ENCODE data around the gene HMG20A. TPM values are rescaled to one million over a fixed set of nuclear protein-coding genes. Genes with fewer than 3 reads are reported as not detected.

HMG20A gene
- total and polyA plus RNA-seq, 2 experiments from 2014 or later: 17.8 to 57.8 TPM

- Histone ChIP-seq H4K20me1 (replicated peaks; ENCODE audit: insufficient read depth) (peaks cover 8% of the 10 kb centered on the region), H3K36me3 (ENCODE audit: insufficient read depth) (no peaks in the 10 kb centered on the region), H3F3A (replicated peaks; ENCODE audit: low read depth) (0 out of 2 replicates have a peak, but pooled peaks cover 2% of the 10 kb centered on the region), H3K27ac (ENCODE audit: low read depth) (no peak overlapping the region), H3K79me2 (replicated peaks; ENCODE audit: insufficient read depth) (peaks cover 43% of the 10 kb centered on the region), H2AFZ (no peak overlapping the region), H3K4me3 (no peak overlapping the region), H3K4me2 (no peak overlapping the region), H3K9me2 (ENCODE audit: insufficient read depth) (no peaks in the 10 kb centered on the region), H3K4me1 (ENCODE audit: insufficient read depth) (peaks cover 5% of the 10 kb centered on the region; the same call in 1 of the 2 replicates), H3K27me3 (ENCODE audit: insufficient read depth) (no peaks in the 10 kb centered on the region)
- no peak for TF ChIP-seq POLR2AphosphoS5 (IDR thresholded peaks at IDR 0.05; ENCODE audit: low read depth)
- no peak for TF ChIP-seq ZNF331 (CRISPR knock-in tag; IDR thresholded peaks at IDR 0.05; ENCODE audit: low read depth)
- no peak for TF ChIP-seq EZH2phosphoT487 (IDR thresholded peaks at IDR 0.05; ENCODE audit: unreplicated experiment)
- no peak for TF ChIP-seq EZH2 (IDR thresholded peaks at IDR 0.05; ENCODE audit: low read depth, unreplicated experiment)
- TF ChIP-seq JUNB (IDR thresholded peaks at IDR 0.05; ENCODE audit: unreplicated experiment): no peak
- no peak for DNase-seq (ENCODE audit: low spot score)
- Mint-ChIP-seq H3K4me3 (no peak overlapping the region), H3K36me3 (ENCODE audit: low read depth) (peaks cover 23% of the 10 kb centered on the region), H3K27ac (no peak overlapping the region), H3K27me3 (ENCODE audit: insufficient read depth, low read depth, poor library complexity) (peaks cover 2% of the 10 kb centered on the region), H3K4me1 (peaks cover 27% of the 10 kb centered on the region), H3K9me3 (no peaks in the 10 kb centered on the region)
- no peak for ATAC-seq
Observed at GRCh38 chr15:77446840-77447390, 26.2 kb downstream of the HMG20A start.

GRCh38 chr15:77454265-77454664 lies 33.6 kb downstream of the HMG20A start:
- Histone ChIP-seq H3K27ac (ENCODE audit: low read depth) (no peak overlapping the region), H3F3A (replicated peaks; ENCODE audit: low read depth) (no peaks in the 10 kb centered on the region), H3K79me2 (replicated peaks; ENCODE audit: insufficient read depth) (peaks cover 24% of the 10 kb centered on the region), H4K20me1 (replicated peaks; ENCODE audit: insufficient read depth) (0 out of 2 replicates have a peak, but pooled peaks cover 2% of the 10 kb centered on the region), H3K4me3 (no peak overlapping the region), H3K4me1 (ENCODE audit: insufficient read depth) (peaks cover 10% of the 10 kb centered on the region; the same call in 1 of the 2 replicates), H3K27me3 (ENCODE audit: insufficient read depth) (no peaks in the 10 kb centered on the region), H3K36me3 (ENCODE audit: insufficient read depth) (peaks cover 3% of the 10 kb centered on the region; the same call in 1 of the 2 replicates), H3K4me2 (no peak overlapping the region), H2AFZ (no peak overlapping the region), H3K9me2 (ENCODE audit: insufficient read depth) (no peaks in the 10 kb centered on the region)
- no peak overlapping the region for H3K4me3 Mint-ChIP-seq
- ATAC-seq: no peak
- H3K9me3 Mint-ChIP-seq: no peaks in the 10 kb centered on the region
- peaks cover 12% of the 10 kb centered on the region for H3K4me1 Mint-ChIP-seq
- H3K36me3 Mint-ChIP-seq (ENCODE audit: low read depth): peaks cover 23% of the 10 kb centered on the region
- no peak overlapping the region for H3K27ac Mint-ChIP-seq
- H3K27me3 Mint-ChIP-seq (ENCODE audit: insufficient read depth, low read depth, poor library complexity): peaks cover 3% of the 10 kb centered on the region
- DNase-seq (ENCODE audit: low spot score): no peak
- TF ChIP-seq ZNF114 (CRISPR knock-in tag; IDR thresholded peaks at IDR 0.05): no peak
- no peak for TF ChIP-seq JUNB (IDR thresholded peaks at IDR 0.05; ENCODE audit: unreplicated experiment)
- TF ChIP-seq CTCF (conservative IDR thresholded peaks at IDR 0.05; ENCODE audit: low read depth in 2 of 2): no peak
- no peak for TF ChIP-seq EZH2 (IDR thresholded peaks at IDR 0.05; ENCODE audit: low read depth, unreplicated experiment)
- no peak for TF ChIP-seq STAT1 (IDR thresholded peaks at IDR 0.05; ENCODE audit: unreplicated experiment)
- TF ChIP-seq POLR2AphosphoS5 (IDR thresholded peaks at IDR 0.05; ENCODE audit: low read depth): no peak
- TF ChIP-seq CREB1 (CRISPR knock-in tag; IDR thresholded peaks at IDR 0.05; ENCODE audit: low read depth): no peak
- no peak for TF ChIP-seq REST (IDR thresholded peaks at IDR 0.05; ENCODE audit: unreplicated experiment)
- no peak for TF ChIP-seq ETS1 (IDR thresholded peaks at IDR 0.05)
- no peak for TF ChIP-seq EZH2phosphoT487 (IDR thresholded peaks at IDR 0.05; ENCODE audit: unreplicated experiment)
- no peak for TF ChIP-seq NANOG (IDR thresholded peaks at IDR 0.05; ENCODE audit: borderline replicate concordance)
- TF ChIP-seq ZNF331 (CRISPR knock-in tag; IDR thresholded peaks at IDR 0.05; ENCODE audit: low read depth): no peak

Measured in GM23338 (cell line).